ENCODE measurements around the gene PRR29.

PRR29 gene

GRCh38 chr17:64051153-64051552 lies 53.0 kb downstream of the PRR29 start:
- no peak for DNase-seq

- no peak for DNase-seq
Observed at GRCh38 chr17:64053101-64053500, 55.0 kb downstream of the PRR29 start.

Measured in activated CD4-positive, alpha-beta T cell treated with anti-CD3 and anti-CD28 coated beads for 48 hours (primary cell).